SU-DHL-6 (cell line): ENCODE measurements around the gene RUFY2.
A peak's percentile ranks its signal among the peaks of the same experiment; 100 is the strongest.

Experiments used
- H2AFZ ChIP-seq: fragments of 200-600 bp; sonication (generic); 2 replicates; pipeline ENCODE4 v1.6.1; 2014; ENCODE audit warnings: low read depth, mild to moderate bottlenecking, moderate library complexity, mixed read lengths, antibody characterized with exemption, low read length; ENCODE audit not compliant: severe bottlenecking
- H3F3A ChIP-seq: fragments of 200-600 bp; shearing (Covaris generic); 2 replicates; pipeline ENCODE4 v1.6.0; 2016; ENCODE audit warnings: antibody characterized with exemption, mild to moderate bottlenecking; ENCODE audit not compliant: insufficient read depth
- H3K27ac ChIP-seq: fragments of 200-600 bp; sonication (generic); 2 replicates; pipeline ENCODE4 v1.5.1; 2016; ENCODE audit warnings: low read depth, mild to moderate bottlenecking, low read length, moderate library complexity, mixed read lengths
- H3K27me3 ChIP-seq: fragments of 200-600 bp; sonication (generic), shearing (Covaris generic); 2 replicates; pipeline ENCODE4 v1.6.0; 2014; ENCODE audit warnings: mild to moderate bottlenecking, low read length
- H3K36me3 ChIP-seq: fragments of 200-600 bp; sonication (generic); 2 replicates; pipeline ENCODE4 v1.6.1; 2014; ENCODE audit warnings: mild to moderate bottlenecking, low read length, mixed read lengths
- H3K4me2 ChIP-seq: fragments of 300-600, 200-600 bp; shearing (Covaris generic), sonication (generic); 2 replicates; pipeline ENCODE4 v1.6.0; 2014; ENCODE audit warnings: low read length, low read depth, mild to moderate bottlenecking; ENCODE audit not compliant: poor library complexity, severe bottlenecking
- H3K4me3 ChIP-seq: fragments of 200-600 bp; sonication (generic); 2 replicates; pipeline ENCODE4 v1.5.1; 2014; ENCODE audit warnings: antibody characterized with exemption, low read length, mild to moderate bottlenecking, mixed read lengths; ENCODE audit not compliant: insufficient read depth, poor library complexity, severe bottlenecking
- H3K79me2 ChIP-seq: fragments of 200-600 bp; sonication (generic); 2 replicates; pipeline ENCODE4 v1.6.1; 2014; ENCODE audit warnings: mild to moderate bottlenecking, low read length, moderate library complexity; ENCODE audit not compliant: insufficient read depth
- H3K9ac ChIP-seq: fragments of 200-600 bp; sonication (generic); 2 replicates; pipeline ENCODE4 v1.7.0; 2014; ENCODE audit warnings: mild to moderate bottlenecking, low read length
- H3K9me2 ChIP-seq: fragments of 200-600 bp; sonication (generic); replicated peaks from 2 replicates; pipeline ENCODE4 v1.6.1; 2014; ENCODE audit warnings: low read length; ENCODE audit not compliant: insufficient read depth
- H3K9me3 ChIP-seq: fragments of 200-600 bp; sonication (generic); 2 replicates; pipeline ENCODE4 v1.6.1; 2014; ENCODE audit warnings: low read length, mixed read lengths; ENCODE audit not compliant: insufficient read depth
- H4K20me1 ChIP-seq: fragments of 200-600 bp; sonication (generic); 2 replicates; pipeline ENCODE4 v1.6.1; 2014; ENCODE audit warnings: low read depth, mild to moderate bottlenecking, antibody characterized with exemption, low read length, moderate library complexity, mixed read lengths
- EZH2phosphoT487 ChIP-seq: fragments of 200-600 bp; sonication (generic), shearing (Covaris generic); conservative IDR thresholded peaks from 2 replicates; pipeline ENCODE4 v1.6.1; 2018; ENCODE audit warnings: mild to moderate bottlenecking, antibody characterized with exemption, low read length, moderate library complexity, mixed read lengths
- TF ChIP-seq, protein P1 (sequence below): fragments of 200-600 bp; sonication (generic); IDR thresholded peaks from one replicate; pipeline ENCODE4 v1.5.1; 2017; ENCODE audit warnings: antibody characterized with exemption, mild to moderate bottlenecking, low read length, moderate library complexity; ENCODE audit not compliant: insufficient read depth, poor library complexity, severe bottlenecking

Gene RUFY2

DNA sequence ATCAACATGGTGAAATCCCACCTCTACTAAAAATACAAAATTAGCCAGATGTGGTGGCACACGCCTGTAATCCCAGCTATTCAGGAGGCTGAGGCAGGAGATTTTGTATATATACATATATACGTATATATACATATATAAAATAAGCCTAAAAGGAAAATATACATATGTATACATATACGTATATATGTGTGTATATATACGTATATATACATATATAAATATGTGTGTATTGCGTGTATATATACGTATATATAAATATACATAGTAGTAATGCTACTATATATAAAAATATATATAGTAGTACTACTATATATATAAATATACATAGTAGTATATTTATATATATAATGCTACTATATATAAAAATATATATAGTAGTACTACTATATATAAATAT, 47.9 kb downstream of the RUFY2 start:
- H3F3A ChIP-seq, result no peaks in the 10 kb centered on the region

DNA sequence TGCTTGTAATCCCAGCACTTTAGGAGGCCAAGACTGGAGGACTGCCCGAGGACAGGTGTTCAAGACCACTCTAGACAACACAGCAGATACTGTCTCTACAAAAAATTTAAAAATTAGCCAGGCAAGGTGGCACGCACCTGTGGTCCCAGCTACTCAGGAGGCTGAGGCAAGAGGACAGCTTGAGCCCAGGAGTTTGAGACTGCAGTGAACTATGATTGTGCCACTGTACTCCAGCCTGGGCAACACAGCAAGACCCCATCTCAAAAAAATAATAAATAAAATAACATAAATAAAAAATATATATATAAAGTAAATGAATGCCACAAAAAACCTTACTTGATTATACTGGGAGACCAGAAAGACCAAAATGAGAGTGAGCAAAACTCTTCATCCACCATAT, 53.5 kb downstream of the RUFY2 start:
- Histone ChIP-seq H3K27ac (no peak overlapping the region), H3K9ac (no peak overlapping the region), H3K4me3 (no peak overlapping the region), H3K27me3 (no peaks in the 10 kb centered on the region), H3K9me2 (no peaks in the 10 kb centered on the region), H3F3A (peaks cover 4% of the 10 kb centered on the region), H4K20me1 (no peaks in the 10 kb centered on the region), H2AFZ (no peak overlapping the region), H3K4me2 (no peak overlapping the region), H3K36me3 (no peaks in the 10 kb centered on the region), H3K9me3 (no peaks in the 10 kb centered on the region), H3K79me2 (no peaks in the 10 kb centered on the region)
- TF ChIP-seq, protein P1, sequence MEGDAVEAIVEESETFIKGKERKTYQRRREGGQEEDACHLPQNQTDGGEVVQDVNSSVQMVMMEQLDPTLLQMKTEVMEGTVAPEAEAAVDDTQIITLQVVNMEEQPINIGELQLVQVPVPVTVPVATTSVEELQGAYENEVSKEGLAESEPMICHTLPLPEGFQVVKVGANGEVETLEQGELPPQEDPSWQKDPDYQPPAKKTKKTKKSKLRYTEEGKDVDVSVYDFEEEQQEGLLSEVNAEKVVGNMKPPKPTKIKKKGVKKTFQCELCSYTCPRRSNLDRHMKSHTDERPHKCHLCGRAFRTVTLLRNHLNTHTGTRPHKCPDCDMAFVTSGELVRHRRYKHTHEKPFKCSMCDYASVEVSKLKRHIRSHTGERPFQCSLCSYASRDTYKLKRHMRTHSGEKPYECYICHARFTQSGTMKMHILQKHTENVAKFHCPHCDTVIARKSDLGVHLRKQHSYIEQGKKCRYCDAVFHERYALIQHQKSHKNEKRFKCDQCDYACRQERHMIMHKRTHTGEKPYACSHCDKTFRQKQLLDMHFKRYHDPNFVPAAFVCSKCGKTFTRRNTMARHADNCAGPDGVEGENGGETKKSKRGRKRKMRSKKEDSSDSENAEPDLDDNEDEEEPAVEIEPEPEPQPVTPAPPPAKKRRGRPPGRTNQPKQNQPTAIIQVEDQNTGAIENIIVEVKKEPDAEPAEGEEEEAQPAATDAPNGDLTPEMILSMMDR, result no peak
- no peak for TF ChIP-seq EZH2phosphoT487

More for the DNA sequence above, 47.9 kb downstream of the RUFY2 start:
- no peaks in the 10 kb centered on the region for H3K27me3 ChIP-seq
- H3K9me2 ChIP-seq, result no peaks in the 10 kb centered on the region
- H3K4me3 ChIP-seq, result no peak overlapping the region
- H4K20me1 ChIP-seq, result no peaks in the 10 kb centered on the region
- no peaks in the 10 kb centered on the region for H3K9me3 ChIP-seq
- TF ChIP-seq, protein P1, result no peak
- no peak for TF ChIP-seq EZH2phosphoT487
- no peaks in the 10 kb centered on the region for H3K79me2 ChIP-seq
- peaks cover 4% of the 10 kb centered on the region; the same call in 1 of the 2 replicates for H3K36me3 ChIP-seq
- no peak overlapping the region for H3K27ac ChIP-seq
- no peak overlapping the region for H2AFZ ChIP-seq
- H3K9ac ChIP-seq, result no peak overlapping the region
- no peak overlapping the region for H3K4me2 ChIP-seq

DNA sequence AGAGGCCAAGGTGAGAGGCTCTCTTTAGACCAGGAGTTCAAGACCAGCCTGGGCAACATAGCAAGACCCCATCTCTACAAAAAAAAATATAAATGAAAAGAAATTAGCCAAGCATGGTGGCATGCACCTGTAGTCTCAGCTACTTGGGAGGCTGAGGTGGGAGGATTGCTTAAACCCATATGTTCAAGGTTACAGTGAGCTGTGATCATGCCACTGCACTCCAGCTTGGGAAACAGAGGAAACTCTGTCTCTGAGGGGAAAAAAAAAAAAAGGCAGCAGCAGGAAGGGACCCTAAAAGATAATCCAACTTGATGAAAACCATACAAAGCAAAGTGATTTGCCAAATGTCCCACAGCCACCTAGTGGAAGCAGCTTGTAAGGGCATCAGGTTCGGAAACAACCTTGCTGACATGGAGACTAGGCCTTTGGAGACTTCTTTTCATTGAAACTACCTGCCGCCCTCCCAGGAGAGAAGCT, 58.8 kb downstream of the RUFY2 start:
- Histone ChIP-seq H3K27ac (no peak overlapping the region), H3F3A (peaks cover 56% of the 10 kb centered on the region), H3K9me2 (no peaks in the 10 kb centered on the region), H3K4me3 (no peak overlapping the region), H3K9me3 (no peaks in the 10 kb centered on the region), H3K27me3 (no peaks in the 10 kb centered on the region), H3K9ac (no peak overlapping the region), H3K4me2 (no peak overlapping the region), H4K20me1 (peaks cover 5% of the 10 kb centered on the region), H3K36me3 (peaks cover 33% of the 10 kb centered on the region), H2AFZ (no peak overlapping the region), H3K79me2 (no peaks in the 10 kb centered on the region)
- TF ChIP-seq, protein P1, result peak; percentile 74
- no peak for TF ChIP-seq EZH2phosphoT487
